Suprapubic skin (tissue), 4 donors: ENCODE results near the gene TTC28. TPM values are rescaled to one million over a fixed set of nuclear protein-coding genes. Genes with fewer than 3 reads are reported as not detected.

ENCODE experiments used
- DNase-seq, 2 donors: peaks; one replicate each; pipeline ENCODE4 v3.0.0-alpha.2; 2019; ENCODE audit warnings: low spot score in 2 of 2
- H3K27ac ChIP-seq: fragments of 200-600 bp; sonication (generic); one replicate; pipeline ENCODE4 v1.5.1; 2019
- H3K27me3 ChIP-seq: fragments of 200-600 bp; sonication (generic); one replicate; pipeline ENCODE4 v1.5.1; 2019
- H3K36me3 ChIP-seq: fragments of 200-600 bp; sonication (generic); one replicate; pipeline ENCODE4 v1.5.1; 2019
- H3K4me1 ChIP-seq: fragments of 200-600 bp; sonication (generic); one replicate; pipeline ENCODE4 v1.5.1; 2019
- H3K4me3 ChIP-seq: fragments of 200-600 bp; sonication (generic); one replicate; pipeline ENCODE4 v1.5.1; 2019; ENCODE audit warnings: mild to moderate bottlenecking
- H3K9me3 ChIP-seq: fragments of 200-600 bp; sonication (generic); one replicate; pipeline ENCODE4 v1.5.1; 2019
- EP300 ChIP-seq: sonication (generic); formaldehyde crosslinking; IDR thresholded peaks from one replicate; pipeline ENCODE4 v1.6.1; 2017; ENCODE audit warnings: antibody characterized with exemption
- POLR2A ChIP-seq, 2 donors: fragments of 450-650 bp; IDR thresholded peaks; one replicate each; pipeline ENCODE4 v1.6.1; 2017; ENCODE audit warnings: antibody characterized with exemption in 2 of 2, mild to moderate bottlenecking in 2 of 2, moderate library complexity in 2 of 2
- POLR2AphosphoS5 ChIP-seq, 3 donors: sonication (generic); formaldehyde crosslinking; IDR thresholded peaks; one replicate each; pipeline ENCODE4 v1.6.1; 2017; ENCODE audit warnings: antibody characterized with exemption in 3 of 3
- WGBS: methylation state at CpG from one replicate; pipeline ENCODE4 v1.1.5; 2018; 5-methylcytosine and 5-hydroxymethylcytosine counted together
- total RNA-seq, 4 donors: library from RNA; depleted of rRNA; stranded (reverse); fragments of >200 nt; gene quantifications; one replicate each; pipeline ENCODE4 v1.1.0, GENCODE V29; 2016
- TF ChIP-seq, protein P1 (sequence below), 2 donors: fragments of 200-600 bp in 1 of 2; fragments of 450-650 bp in 1 of 2; sonication (generic) in 1 of 2; IDR thresholded peaks; one replicate each; pipeline ENCODE4 v1.5.1; 2016 to 2019; ENCODE audit warnings: antibody characterized with exemption in 2 of 2, mild to moderate bottlenecking in 1 of 2, moderate library complexity in 1 of 2

Gene TTC28
- total RNA-seq, 4 donors from 2014 or later: 8.1 to 23.1 (median 11.7) TPM

DNA sequence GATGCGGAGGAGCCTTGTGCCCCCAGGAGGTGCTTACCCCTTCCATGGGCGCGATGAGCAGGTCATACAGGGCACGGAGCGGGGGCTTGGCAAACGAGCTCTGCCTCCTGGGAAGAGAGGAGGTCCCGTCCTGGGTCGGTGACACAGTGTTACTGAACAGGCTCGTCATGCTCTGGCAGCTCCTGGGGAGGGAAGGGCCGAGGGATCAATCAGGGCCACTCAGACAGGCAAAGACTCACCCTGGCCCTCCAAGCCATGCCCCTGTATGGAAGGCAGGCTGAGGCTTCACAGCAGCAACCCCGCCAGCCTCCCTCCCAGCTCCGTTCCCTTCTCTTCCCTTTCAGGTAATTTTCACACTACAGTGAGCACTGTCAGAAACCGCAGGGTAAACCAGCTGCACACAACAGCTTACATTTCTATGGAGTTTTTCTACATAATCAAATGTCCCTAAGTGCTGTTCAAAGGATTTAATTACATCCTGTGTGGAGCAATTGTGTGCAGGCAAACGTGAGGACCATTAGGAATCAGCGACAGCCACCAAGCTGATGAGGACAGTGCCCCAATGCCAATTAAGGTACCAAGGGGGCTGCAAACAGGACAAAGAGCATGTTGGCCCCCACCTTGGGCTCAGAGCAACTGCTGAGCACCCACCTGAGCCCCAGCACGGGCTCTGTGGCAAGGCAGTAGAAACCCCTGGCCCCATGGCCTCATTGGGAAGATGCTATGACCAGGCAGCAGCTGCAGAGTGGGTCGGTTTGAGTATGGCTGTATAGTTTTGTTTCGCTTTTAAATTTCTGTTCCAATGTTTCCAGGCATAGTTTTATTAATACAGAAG is 665.2 kb downstream of the TTC28 start:
- peaks cover 11% of the 10 kb centered on the region for H3K36me3 ChIP-seq
- no peaks in the 10 kb centered on the region for H3K27me3 ChIP-seq
- TF ChIP-seq POLR2A (IDR thresholded peaks at IDR 0.05): no peak
- no peak for TF ChIP-seq POLR2AphosphoS5 (IDR thresholded peaks at IDR 0.05)
- no peak for TF ChIP-seq EP300
- TF ChIP-seq, protein P1, sequence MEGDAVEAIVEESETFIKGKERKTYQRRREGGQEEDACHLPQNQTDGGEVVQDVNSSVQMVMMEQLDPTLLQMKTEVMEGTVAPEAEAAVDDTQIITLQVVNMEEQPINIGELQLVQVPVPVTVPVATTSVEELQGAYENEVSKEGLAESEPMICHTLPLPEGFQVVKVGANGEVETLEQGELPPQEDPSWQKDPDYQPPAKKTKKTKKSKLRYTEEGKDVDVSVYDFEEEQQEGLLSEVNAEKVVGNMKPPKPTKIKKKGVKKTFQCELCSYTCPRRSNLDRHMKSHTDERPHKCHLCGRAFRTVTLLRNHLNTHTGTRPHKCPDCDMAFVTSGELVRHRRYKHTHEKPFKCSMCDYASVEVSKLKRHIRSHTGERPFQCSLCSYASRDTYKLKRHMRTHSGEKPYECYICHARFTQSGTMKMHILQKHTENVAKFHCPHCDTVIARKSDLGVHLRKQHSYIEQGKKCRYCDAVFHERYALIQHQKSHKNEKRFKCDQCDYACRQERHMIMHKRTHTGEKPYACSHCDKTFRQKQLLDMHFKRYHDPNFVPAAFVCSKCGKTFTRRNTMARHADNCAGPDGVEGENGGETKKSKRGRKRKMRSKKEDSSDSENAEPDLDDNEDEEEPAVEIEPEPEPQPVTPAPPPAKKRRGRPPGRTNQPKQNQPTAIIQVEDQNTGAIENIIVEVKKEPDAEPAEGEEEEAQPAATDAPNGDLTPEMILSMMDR (IDR thresholded peaks at IDR 0.05): no peak
- H3K27ac ChIP-seq: no peak overlapping the region
- no peak overlapping the region for H3K4me3 ChIP-seq
- peaks cover 33% of the 10 kb centered on the region for H3K4me1 ChIP-seq
- H3K9me3 ChIP-seq: no peaks in the 10 kb centered on the region
- 87% methylated on average over 12 of the region's 18 CpGs for whole genome bisulfite sequencing
- peak in 1 of 2 donors; percentile 78 for DNase-seq

DNA sequence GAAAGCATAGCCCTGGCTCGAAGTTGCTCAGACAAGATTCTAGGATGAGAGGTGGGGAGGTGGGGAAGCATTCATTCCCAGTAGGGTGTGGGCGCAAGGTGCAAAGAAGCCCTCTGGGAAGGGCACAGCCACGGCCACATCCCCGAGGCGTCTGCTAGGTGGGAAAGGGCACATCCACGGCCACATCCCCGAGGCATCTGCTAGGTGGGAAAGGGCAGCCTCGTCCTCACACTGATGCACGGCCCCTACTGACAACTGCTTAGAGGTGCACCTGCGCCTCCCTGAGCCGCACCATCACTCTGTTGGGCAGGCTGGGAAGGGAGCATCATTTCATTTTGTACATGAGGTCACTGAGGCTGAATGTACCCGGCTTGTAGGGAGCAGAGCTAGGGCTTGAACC is 666.0 kb downstream of the TTC28 start:
- Histone ChIP-seq H3K4me1 (peaks cover 35% of the 10 kb centered on the region), H3K27ac (peak overlapping the region; percentile 73), H3K9me3 (no peaks in the 10 kb centered on the region), H3K36me3 (peaks cover 11% of the 10 kb centered on the region), H3K27me3 (no peaks in the 10 kb centered on the region), H3K4me3 (no peak overlapping the region)
- 82% methylated on average over 9 of the region's 12 CpGs for WGBS
- DNase-seq: no peak
- TF ChIP-seq, protein P1 (IDR thresholded peaks at IDR 0.05): no peak
- TF ChIP-seq POLR2A (IDR thresholded peaks at IDR 0.05) (no peak), POLR2AphosphoS5 (IDR thresholded peaks at IDR 0.05) (no peak), EP300 (no peak)

DNA sequence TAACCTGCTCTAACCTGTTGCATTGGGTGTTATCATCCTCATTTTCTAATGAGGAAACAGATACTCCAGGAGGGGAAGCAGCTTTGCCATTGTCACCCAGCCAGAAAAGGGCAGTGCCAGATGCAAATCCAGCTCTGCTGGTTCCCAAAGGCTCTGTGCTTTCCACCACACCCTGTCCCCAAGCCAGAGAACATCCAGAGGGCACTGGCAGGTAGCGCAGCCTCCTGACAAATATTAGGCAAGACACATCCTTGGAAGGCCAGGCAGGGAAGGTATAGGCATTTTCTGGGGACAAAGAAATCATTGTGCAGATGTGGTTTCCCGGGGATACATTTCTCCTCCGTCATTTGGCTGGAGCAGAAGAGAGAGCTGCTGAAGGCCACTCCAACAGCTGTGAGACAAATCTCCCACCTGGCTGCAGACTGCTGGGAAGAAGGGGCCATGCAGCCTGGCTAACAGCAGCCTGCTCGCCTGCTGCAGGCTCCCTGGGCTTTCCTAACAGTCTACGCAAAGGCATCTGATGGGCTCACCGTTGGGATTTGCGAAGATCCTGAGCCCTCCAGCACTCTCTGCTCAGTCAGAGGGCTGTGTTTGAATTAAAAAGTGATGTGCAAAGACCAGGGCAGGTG is 666.7 kb downstream of the TTC28 start:
- no peaks in the 10 kb centered on the region for H3K27me3 ChIP-seq
- H3K4me3 ChIP-seq: no peak overlapping the region
- no peak for TF ChIP-seq POLR2A (IDR thresholded peaks at IDR 0.05)
- no peak for TF ChIP-seq EP300
- TF ChIP-seq, protein P1 (IDR thresholded peaks at IDR 0.05): no peak
- TF ChIP-seq POLR2AphosphoS5 (IDR thresholded peaks at IDR 0.05): no peak
- H3K4me1 ChIP-seq: peaks cover 34% of the 10 kb centered on the region
- no peaks in the 10 kb centered on the region for H3K9me3 ChIP-seq
- no peak for DNase-seq
- peak overlapping the region; percentile 73 for H3K27ac ChIP-seq
- 72% methylated on average over 4 of the region's 7 CpGs for WGBS
- H3K36me3 ChIP-seq: peaks cover 11% of the 10 kb centered on the region

DNA sequence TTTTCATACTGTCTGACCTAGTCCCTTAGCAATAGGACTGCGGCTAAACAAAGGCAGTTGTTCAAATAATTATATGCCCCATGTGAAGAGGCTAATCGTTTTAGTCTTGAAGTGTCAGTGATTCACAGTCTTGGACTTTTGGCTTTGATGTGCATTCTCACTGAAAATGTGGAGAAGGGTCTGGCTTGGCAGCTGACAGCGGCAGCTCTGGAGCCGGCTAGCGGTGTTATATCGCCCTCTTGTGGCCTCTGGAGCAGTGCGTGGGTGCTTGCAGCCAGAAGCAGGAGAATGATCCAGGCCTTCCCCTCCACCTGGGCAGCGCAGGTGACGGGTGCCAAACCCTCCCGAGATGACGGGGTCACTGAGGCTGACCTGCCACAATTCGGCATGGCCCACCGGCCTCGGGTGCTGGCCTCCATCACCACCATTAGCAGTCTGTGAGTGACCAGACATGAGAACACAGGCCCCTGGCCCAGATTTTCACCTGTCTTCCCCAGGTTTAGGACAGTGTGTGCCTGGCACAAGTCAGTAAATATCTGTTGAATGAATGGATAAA is 670.3 kb downstream of the TTC28 start:
- no peak for TF ChIP-seq POLR2AphosphoS5 (IDR thresholded peaks at IDR 0.05)
- TF ChIP-seq, protein P1 (IDR thresholded peaks at IDR 0.05): peak; percentile 84 to 92
- peak; percentile 75 to 88 for DNase-seq
- Histone ChIP-seq H3K36me3 (peaks cover 11% of the 10 kb centered on the region), H3K4me3 (no peak overlapping the region), H3K27ac (no peak overlapping the region), H3K27me3 (no peaks in the 10 kb centered on the region), H3K4me1 (peaks cover 33% of the 10 kb centered on the region), H3K9me3 (no peaks in the 10 kb centered on the region)
- WGBS: 9% methylated on average over 6 of the region's 14 CpGs

DNA sequence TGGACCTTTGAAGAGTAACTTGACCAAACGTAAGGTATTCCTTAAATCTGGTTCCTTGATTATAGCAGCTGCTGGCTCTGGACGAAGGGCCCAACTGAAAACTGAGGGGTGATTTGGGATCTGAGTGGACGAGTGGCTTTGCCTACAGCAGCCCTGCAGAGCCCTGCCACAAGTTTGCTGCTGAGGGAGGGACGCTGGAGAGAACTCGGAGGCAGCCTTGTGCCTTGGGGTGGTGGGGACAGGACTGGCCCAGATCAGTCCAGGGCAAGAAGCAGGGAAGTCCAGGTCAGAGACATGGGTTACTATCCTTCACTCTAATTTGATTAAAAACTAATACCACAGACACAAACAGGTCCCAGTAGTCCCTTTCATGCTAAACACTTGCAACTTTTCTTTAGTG is 671.0 kb downstream of the TTC28 start:
- Histone ChIP-seq H3K27me3 (no peaks in the 10 kb centered on the region), H3K4me3 (no peak overlapping the region), H3K27ac (no peak overlapping the region), H3K4me1 (peaks cover 26% of the 10 kb centered on the region), H3K9me3 (no peaks in the 10 kb centered on the region), H3K36me3 (peaks cover 4% of the 10 kb centered on the region)
- WGBS: 86% methylated on average over 5 of the region's 5 CpGs
- DNase-seq: no peak
- TF ChIP-seq EP300 (no peak), POLR2AphosphoS5 (IDR thresholded peaks at IDR 0.05) (no peak), POLR2A (IDR thresholded peaks at IDR 0.05) (no peak)
- TF ChIP-seq, protein P1 (IDR thresholded peaks at IDR 0.05): no peak
